DLD1 (cell line): Measurements from ENCODE around the gene SLU7.
"Not testable (repeated sequence)": the region's sequence is repeated elsewhere in the genome, so short reads cannot be mapped to it uniquely, and the experiment has no call there.

ENCODE experiments used
- in situ Hi-C: cut with HindIII; loops from 2 replicates; pipeline ENCODE4 v1.10.0; 2017; ENCODE audit warnings: low sequenced_read_pairs

Gene SLU7

GRCh38 chr5:160451281-160451680 lies 32.4 kb upstream of the SLU7 start:
- in situ Hi-C loops, result no loop called here

DNA sequence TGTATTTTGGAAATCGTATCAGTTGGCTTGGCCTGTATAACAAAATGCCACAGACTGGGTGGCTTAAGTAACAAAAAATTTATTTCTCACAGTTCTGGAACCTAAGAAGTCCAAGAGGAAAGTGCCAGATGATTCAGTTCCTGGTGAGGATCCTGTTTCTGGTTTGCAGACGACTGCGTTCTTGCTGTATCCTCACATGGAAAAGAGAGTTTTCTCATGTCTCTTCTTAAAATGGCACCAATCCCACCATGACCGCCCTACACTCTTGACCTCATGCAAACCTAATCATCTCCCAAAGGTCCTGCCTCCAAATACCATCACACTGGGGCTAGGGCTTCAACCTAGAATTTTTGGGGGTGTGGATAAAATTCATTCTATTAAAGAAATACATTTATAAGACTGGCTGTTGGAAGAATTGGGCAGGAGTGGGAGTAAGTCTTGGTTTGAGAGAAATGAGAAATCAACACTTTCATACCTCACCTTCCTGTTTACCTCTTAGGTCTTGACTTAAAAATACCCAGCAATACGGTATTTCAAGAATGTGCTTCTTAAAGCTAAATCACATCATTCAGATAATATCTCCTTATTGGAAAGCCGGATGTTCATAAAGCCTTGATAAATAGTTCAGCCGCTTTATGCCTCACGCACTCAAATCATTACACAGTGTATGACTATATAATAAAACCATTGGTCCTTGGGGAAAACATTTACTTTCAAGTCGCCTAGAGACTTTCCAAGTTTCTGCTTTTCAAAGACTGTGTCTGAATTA lies 31.5 kb upstream of the SLU7 start:
- in situ Hi-C loops, result no loop called here

DNA sequence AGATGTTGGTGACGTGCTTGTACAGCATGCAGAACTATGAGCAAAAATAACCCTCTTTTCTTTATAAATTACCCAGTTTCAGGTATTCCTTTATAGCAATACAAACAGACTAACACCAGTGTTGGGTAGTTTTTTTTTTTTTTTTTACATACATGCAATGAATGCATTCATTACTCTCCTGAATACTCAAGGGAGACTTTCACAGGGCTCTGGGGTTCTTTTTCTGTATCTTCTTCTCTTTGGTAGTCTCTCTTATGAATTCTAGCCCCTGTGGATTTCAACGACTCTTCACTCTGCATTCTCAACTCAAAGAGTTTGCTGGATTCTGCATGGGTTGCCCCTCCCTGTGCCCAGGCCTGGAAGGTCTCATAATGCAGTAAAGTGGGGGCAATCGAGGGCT lies 30.6 kb upstream of the SLU7 start:
- in situ Hi-C loops, result no loop called here

GRCh38 chr5:160448886-160449285 lies 30.0 kb upstream of the SLU7 start:
- in situ Hi-C loops, result no loop called here

DNA sequence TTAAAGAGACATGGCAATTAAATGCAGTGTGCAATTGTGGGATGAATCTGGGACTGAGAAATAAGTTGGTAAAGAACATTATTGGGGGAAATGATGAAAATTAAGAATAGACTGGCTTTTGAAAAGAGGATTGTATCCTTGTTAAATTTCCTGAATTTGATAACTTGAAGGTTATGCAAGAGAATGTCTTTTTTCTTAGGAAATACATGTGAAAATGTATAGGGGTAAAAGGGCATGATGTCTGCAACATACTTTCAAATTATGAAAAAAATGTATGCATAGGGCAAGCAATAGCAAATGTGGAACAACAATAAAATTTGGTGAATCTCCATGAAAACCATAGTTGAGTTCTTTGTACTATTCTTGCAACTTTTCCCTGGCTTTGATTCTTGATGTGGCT lies 26.9 kb upstream of the SLU7 start:
- in situ Hi-C loops, result no loop called here

DNA sequence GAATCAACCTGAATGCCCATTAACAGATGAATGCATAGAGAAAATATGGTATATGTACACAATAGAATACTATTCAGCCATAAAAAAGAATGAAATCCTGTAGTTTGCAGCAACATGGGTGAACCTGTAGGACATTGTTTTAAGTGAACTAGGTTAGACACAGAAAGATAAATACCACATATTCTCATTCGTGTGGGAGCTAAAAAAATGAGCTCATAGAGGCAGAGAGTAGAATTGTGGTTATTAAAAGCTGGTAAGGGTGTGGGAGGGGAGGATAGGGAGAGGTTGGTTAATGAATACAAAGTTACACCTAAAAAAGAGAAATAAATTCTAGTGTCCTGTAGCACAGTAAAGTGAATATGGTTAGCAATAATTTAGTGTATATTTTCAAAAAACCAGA lies 26.3 kb upstream of the SLU7 start:
- in situ Hi-C loops, result no loop called here

- in situ Hi-C loops, result no loop called here
Measured at GRCh38 chr5:160444407-160444806, 25.5 kb upstream of the SLU7 start.

DNA sequence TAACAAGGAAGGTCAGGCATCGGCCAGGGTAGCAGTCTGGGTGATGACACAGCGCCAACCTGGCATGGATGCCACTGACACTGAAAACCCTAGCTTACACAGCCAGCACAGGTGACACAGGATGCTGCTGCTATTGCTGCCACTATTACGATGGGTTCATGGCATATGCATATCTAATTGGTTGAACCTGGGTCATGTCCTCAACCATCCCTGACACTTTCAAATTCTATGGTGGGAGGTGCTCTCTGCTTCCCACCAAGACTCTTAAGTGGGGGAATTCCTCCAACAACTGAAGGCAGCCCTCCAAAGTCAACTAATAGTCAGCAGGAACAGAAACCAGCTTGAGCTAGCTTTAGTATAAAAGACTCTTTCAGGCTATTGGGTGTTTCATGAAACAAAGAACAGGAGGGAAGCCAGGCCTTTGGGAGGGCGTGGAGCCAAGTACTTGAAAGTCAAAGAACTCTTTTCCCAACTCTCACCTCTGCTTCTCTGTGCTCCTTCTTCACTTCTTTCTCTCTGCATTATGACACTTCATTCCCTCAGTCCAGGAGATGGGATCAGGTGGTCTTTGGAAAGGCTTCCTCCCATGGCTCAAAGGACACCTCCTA lies 24.0 kb upstream of the SLU7 start:
- in situ Hi-C loops, result no loop called here

DNA sequence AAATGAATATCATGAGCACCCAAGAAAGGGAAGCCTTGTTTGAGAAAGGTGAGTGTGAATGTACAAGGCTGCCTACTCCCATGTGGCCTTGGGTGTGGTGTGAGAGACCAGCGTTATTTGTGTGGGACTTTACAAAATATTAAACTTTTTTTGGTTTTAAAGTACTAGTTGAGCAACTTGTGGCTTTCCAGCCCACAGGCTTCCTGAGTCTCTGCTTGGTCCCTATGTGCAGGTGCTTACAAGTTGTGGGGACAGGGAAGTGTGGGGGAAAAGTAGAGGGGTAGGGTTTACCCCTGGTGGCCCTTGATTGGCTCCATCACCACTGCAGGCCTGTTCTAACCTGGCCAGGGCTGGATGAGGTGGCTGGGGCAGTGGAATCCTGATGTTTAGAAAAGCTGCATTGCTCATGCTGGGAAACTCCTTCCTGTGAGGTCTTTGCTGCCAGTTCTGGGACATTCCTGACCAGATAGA lies 22.5 kb upstream of the SLU7 start:
- in situ Hi-C loops, result no loop called here

DNA sequence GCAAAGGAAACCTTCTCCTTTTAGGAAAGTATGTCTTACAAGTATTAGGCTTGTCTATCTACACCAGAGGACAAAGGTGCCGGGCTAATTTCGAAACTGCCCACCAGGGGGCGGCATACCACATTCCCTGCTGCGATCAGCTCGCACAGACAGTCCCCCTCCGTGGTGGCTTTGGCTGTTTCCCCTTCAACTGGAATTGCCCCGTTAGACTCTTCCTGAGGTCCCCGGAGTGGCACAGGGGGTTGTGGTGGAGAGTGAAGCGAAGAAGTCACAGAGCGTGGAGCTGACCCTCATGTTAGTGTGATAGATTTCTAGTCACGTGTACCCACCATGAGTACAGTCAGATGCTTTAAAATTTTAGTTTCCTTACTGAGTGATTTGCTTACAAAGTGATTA lies 20.3 kb upstream of the SLU7 start:
- in situ Hi-C loops, result no loop called here

- in situ Hi-C loops, result no loop called here
Measured at GRCh38 chr5:160438316-160439204, 19.7 kb upstream of the SLU7 start.

DNA sequence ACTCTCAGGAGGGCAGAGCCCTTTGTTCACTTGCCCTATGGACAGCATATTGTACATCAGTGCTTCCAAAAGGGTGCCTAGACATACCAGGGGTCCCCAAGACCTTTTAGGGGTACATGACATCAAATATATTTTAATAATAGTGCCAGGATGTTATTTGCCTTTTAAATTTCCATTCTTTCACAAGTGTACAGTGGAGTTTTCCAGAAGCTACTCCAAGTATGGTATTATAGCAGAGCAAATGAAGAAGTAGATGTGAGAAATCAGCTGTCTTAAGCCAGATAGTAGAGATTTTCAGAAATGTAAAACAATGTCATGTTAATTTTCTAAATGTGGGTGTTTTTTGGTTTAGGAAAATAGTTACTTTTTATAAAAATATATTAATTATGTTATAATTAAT lies 18.4 kb upstream of the SLU7 start:
- in situ Hi-C loops, result no loop called here

GRCh38 chr5:160436661-160437060 lies 17.8 kb upstream of the SLU7 start:
- in situ Hi-C loops, result not testable (repeated sequence)

- in situ Hi-C loops, result no loop called here
Measured at GRCh38 chr5:160436017-160436416, 17.1 kb upstream of the SLU7 start.

GRCh38 chr5:160435532-160435931 lies 16.7 kb upstream of the SLU7 start:
- in situ Hi-C loops, result no loop called here

DNA sequence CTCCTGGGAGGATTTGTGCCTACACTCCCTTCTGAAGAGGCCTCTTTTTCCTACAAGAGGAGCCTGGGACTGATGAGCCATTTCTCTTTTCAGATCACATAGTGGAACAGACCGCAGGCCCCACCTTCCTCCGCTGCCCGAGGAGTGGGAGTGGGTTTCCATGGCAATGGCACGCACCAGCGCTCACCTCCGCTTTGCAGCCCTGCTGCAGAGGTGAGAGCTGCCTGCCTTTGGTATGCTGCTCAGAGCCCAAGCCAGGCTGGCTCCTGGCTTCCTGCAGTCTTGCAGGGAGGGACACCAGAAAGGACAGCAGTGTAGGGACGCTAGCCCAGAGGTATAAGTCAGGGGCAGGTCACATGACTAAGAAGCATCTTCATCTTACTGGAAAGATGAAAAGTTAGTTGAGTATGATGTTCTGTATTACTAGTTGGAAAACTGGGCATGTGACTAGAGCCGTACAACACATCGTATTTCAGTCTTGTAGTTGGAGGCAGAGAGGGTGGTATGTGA lies 15.2 kb upstream of the SLU7 start:
- in situ Hi-C loops, result no loop called here

GRCh38 chr5:160432787-160433186 lies 13.9 kb upstream of the SLU7 start:
- in situ Hi-C loops, result no loop called here

DNA sequence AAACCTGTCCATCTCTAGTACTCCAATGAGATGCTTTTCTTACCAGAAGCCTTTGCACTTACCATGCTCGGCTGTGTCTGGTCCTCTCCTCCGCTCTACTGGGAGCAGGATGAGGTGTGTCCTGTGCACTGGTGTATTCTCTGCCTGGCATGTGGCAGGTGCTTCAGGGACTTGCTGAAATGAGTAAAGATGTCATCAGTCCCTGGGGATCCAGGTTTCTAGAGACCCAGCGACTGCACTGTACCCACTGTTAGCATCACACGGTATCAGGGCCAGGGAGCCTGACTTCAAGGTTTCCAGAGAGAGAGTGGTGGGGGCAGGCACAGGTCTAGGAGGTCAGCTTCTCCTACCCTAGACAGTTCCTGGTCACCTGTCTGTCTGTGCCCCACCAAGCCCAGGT lies 13.3 kb upstream of the SLU7 start:
- in situ Hi-C loops, result no loop called here

DNA sequence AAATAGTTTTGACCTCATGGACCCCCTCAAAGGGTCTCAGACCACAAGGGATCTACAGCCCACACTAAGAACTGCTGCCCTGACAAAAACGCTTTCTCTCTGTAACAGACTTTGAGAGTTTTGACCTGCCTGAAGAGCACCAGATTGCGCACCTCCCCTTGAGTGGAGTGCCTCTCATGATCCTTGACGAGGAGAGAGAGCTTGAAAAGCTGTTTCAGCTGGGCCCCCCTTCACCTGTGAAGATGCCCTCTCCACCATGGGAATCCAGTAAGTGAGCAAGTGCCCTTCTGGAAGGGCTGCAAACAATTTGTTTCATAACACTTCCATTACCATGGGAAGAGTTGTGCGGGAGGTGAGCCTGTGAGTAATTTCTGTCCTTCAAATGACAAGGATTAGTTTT lies 8.7 kb upstream of the SLU7 start:
- in situ Hi-C loops, result no loop called here

GRCh38 chr5:160423099-160423498 lies 4.2 kb upstream of the SLU7 start:
- in situ Hi-C loops, result no loop called here

GRCh38 chr5:160421625-160422258 lies 2.9 kb upstream of the SLU7 start, which contains the start of gene PTTG1:
Gene PTTG1 (plus strand): TSS chr5:160421855. CDS start chr5:160422313, 458 bp downstream.
- in situ Hi-C loops, result no loop called here
